AG10803 (cell line): ENCODE results near the gene RCC1.

ENCODE experiments used
- DNase-seq: peaks from one replicate; pipeline ENCODE4 v3.0.0; 2010; ENCODE audit warnings: low read depth
- H3K4me3 ChIP-seq: 2 replicates; pipeline ENCODE4 v1.5.1; 2011; ENCODE audit warnings: mild to moderate bottlenecking, low read length, control low read depth
- CTCF ChIP-seq: conservative IDR thresholded peaks from 2 replicates; pipeline ENCODE4 v1.5.1; 2011; ENCODE audit warnings: mild to moderate bottlenecking, low read length, control low read depth, inconsistent platforms

Gene RCC1

DNA sequence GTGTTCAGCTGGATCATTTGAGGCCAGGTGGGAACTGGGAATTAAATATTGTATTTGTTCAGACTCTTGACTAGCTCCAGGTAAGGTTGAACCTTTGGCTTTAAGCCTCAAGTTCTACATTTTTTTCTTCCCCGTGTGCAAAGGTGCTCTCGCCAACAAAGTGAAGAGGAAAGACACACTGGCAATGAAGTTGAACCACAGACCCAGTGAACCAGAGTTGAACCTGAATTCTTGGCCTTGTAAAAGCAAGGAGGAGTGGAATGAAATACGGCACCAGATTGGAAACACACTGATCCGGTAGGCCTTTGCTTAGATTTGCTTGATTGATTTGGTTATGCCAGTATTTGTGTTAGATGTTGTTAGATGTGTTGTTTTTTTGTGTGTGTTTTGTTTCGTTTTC is 25.5 kb upstream of the RCC1 start:
- no peak overlapping the region for H3K4me3 ChIP-seq
- no peak for TF ChIP-seq CTCF
- no peak for DNase-seq

DNA sequence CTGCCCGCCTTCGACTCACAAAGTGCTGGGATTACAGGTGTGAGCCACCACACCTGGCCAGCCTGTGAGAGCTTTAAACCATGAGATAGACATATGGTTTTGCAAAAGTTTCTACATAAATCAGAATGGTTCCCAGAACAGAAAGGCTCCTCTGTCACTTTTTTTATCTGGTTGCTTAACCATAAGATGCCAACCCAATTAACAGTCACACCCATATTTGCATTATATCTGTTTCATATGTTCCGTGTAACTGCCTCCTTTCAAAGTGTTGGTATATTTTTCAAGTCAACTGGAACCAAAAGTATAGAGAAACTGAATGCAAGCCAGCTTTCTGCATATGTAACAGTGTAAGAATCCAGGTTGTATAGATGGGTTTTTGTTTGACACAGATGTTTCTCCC is 23.7 kb upstream of the RCC1 start:
- H3K4me3 ChIP-seq, result no peak overlapping the region
- TF ChIP-seq CTCF, result no peak
- DNase-seq, result no peak

DNA sequence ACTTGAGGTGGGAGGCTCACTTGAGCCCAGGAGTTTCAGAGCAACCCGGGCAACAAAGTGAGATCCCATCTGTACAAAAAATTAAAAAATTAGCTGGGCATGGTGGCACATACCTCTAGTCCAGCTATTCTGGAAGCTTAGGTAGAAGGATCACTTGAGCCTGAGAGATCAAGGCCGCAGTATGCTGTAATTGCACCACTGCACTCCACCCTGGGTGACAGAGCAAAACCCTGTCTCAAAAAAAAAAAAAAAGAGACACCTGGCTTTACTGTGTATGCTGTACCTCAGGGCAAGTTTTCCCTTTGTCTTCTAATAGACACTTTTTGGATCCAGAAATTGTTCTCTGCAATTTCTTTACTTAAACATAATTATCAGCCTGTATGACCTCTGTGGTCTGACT is 23.1 kb upstream of the RCC1 start:
- no peak overlapping the region for H3K4me3 ChIP-seq
- no peak for TF ChIP-seq CTCF
- DNase-seq, result no peak

DNA sequence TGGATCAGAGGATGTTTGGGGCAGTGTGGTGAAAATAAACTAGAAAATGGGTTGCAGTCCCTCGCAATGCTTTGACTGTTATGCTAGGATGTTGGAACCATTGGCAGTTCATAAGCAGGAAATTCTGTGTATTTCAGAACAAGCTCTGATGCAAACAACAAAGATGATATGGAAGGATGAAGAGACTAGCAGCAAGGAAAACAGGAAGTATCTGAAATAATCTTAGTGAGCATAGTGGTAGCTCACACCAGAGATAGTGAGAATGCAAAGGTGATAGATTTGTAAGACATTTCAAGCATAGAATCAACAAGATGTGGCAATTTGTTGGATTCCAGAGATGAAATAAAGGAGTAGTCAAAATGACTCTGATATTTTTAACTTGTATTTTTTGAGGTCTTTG is 11.1 kb upstream of the RCC1 start:
- no peak overlapping the region for H3K4me3 ChIP-seq
- no peak for DNase-seq

GRCh38 chr1:28499553-28499952 is 6.3 kb upstream of the RCC1 start:
- no peak for DNase-seq
- TF ChIP-seq CTCF, result no peak
- H3K4me3 ChIP-seq, result no peak overlapping the region

More for the DNA sequence above, 11.1 kb upstream of the RCC1 start:
- no peak for TF ChIP-seq CTCF

- DNase-seq, result no peak
- no peak overlapping the region for H3K4me3 ChIP-seq
- TF ChIP-seq CTCF, result no peak
Observed at GRCh38 chr1:28501925-28502324, 3.9 kb upstream of the RCC1 start.

DNA sequence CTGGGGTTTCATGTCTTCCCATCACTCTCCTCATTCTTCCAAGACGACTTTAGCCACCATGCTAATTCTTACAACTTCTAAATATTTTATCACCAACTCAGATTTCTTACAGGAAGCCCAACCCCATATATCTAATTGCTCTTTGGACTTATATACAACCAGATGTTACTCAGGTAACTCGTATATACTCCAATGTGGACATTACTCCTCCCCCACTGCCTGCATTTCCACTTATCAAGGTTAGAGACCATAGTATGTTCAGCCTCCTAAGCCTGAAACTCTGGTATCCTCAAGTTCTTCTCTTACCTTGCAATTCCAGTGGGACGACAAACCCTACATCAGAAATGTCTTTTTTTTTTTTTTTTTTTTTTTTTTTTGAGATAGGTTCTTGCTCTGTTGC is 2.7 kb upstream of the RCC1 start:
- TF ChIP-seq CTCF, result no peak
- no peak for DNase-seq
- H3K4me3 ChIP-seq, result no peak overlapping the region
